T47D (cell line): ENCODE measurements around the gene UROC1.

ENCODE experiments used
- DNase-seq, 2 experiments: peaks; one replicate each; pipeline versions ENCODE4 v3.0.0 to v3.0.0-alpha.2; 2011 to 2012; ENCODE audit warnings: low read depth in 1 of 2, low spot score in 1 of 2
- JUND ChIP-seq: IDR thresholded peaks from 2 replicates; pipeline ENCODE4 v1.6.1; 2012; ENCODE audit warnings: low read depth
- in situ Hi-C: cut with HindIII; loops from 2 replicates; pipeline ENCODE4 v1.10.0; 2016; ENCODE audit warnings: low sequenced_read_pairs, low pct_unique_long_range_greater_than_20kb

Gene UROC1

GRCh38 chr3:126487151-126487771 is 30.3 kb downstream of the UROC1 start:
- in situ Hi-C loops = no loop called here
- DNase-seq = peak in 1 of 2 experiments; percentile 13

GRCh38 chr3:126486360-126486847 is 31.2 kb downstream of the UROC1 start:
- no peak for DNase-seq
- in situ Hi-C loops = no loop called here
- TF ChIP-seq JUND = no peak

More at GRCh38 chr3:126487151-126487771, 30.3 kb downstream of the UROC1 start:
- TF ChIP-seq JUND = no peak

GRCh38 chr3:126485956-126486355 is 31.6 kb downstream of the UROC1 start:
- DNase-seq = no peak
- in situ Hi-C loops = no loop called here
- TF ChIP-seq JUND = no peak

DNA sequence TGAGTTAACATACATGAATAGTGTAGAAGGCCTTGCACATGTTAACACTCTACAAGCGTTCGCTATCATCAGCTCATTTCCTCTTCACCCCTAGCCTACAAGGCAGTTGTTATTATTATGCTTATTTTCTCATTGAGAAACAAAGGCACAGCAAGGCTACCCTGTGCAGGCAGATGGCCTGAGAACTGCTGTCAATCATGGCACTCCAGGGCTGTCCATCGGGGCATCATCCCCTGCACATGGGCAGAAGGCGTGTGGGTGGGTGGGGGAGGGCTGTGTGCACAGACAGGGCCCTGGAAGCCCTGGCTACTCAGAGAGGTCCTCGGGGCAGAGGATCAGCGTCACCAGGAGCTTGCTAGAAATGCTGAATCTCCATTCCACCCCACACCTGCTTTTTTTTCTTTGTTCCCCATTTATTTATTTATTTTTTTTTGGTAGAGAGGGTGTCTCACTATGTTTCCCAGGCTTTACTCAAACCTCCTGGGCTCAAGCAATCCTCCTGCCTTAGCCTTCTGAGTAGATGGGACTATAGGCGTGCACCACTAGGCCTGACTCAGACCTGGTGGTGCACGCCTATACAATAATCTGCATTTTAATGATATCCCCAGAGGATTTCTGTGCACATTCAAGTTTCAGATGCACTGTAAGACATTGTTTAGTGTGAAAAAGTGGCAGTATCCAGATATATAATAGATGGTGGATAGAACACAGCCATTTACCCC is 32.2 kb downstream of the UROC1 start:
- DNase-seq = no peak
- TF ChIP-seq JUND = no peak

GRCh38 chr3:126484662-126485061 is 32.9 kb downstream of the UROC1 start:
- no peak for DNase-seq
- in situ Hi-C loops = no loop called here

More for the DNA sequence above, 32.2 kb downstream of the UROC1 start:
- in situ Hi-C loops = no loop called here

DNA sequence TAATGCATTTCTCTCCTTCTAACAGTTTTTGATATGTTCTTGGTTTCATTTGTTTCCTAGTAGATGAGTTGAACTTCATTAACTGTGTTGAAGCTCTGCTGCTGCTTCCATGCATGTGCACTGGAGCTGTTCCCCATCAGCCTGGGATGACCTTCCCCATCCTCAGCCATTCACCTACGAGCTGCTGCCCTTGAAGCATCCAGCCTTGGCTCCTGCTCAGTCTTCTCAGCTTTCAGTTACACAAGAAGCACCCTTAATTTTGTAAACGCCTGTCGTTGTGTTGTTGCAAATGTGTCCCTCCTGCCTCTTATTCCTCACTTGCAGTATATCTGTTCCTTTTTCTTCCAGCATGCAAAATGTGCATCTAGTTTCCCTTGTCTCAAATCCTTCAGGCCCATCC is 33.4 kb downstream of the UROC1 start:
- in situ Hi-C loops = no loop called here
- no peak for DNase-seq
- no peak for TF ChIP-seq JUND

More at GRCh38 chr3:126484662-126485061, 32.9 kb downstream of the UROC1 start:
- no peak for TF ChIP-seq JUND

DNA sequence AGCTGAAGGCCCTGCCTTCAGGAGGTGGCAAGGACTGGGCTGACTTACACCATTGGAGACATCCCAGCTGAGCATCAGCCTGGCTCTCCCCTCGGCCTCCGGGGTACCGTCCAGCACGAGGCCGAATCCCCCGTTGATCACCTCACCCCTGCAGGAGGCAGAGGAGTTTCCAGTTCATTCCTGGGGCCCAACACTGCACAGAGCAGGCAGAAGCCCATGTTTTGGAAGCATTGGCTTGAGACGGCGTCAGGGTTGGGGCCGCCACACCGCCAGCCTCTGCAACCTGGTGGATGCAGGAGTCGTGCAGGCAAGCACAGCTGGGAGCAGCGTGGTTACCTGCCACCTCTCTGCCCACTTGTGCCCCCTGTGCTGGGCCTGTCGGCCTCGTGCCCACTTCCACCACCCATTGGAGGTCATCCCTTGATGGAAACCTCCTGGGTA is 34.2 kb downstream of the UROC1 start:
- no peak for DNase-seq
- in situ Hi-C loops = no loop called here
- no peak for TF ChIP-seq JUND

GRCh38 chr3:126482503-126483255 is 34.9 kb downstream of the UROC1 start:
- no peak for TF ChIP-seq JUND
- in situ Hi-C loops = no loop called here

DNA sequence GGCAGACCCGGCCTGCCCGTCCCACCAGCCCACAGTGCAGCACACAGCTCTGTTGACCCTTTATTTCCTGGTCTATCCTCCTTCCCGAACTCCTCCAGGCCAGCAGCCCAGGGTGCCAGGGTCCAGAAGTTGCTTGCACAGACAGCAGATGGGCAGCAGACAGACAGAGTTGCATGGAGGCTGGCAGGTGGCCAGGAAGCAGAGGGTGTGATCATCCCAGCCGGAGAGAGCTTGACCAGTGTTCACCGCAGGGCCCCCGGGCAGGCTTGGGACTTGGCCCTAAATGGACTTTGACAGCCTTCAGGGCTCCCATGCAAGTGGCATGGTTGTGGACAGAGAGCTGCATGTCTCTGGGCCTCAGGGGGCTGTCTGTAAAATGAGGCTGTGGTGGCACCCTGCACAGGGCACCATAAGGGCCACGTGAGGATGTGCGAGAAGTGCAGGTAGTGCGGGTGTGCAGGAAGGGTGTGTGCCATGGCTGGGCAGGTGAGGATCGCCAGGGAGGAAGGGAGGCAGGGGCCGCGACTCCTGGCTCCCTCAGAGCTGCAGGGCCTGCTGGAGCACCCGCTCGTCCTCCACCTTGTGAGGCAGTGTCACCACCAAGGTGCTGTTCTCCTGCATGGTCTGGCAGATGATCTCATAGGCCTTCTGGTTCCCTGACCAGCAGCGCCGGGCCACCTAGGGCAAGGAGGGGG is 35.6 kb downstream of the UROC1 start:
- DNase-seq = no peak
- TF ChIP-seq JUND = no peak
- in situ Hi-C loops = no loop called here

More at GRCh38 chr3:126482503-126483255, 34.9 kb downstream of the UROC1 start:
- DNase-seq = no peak

DNA sequence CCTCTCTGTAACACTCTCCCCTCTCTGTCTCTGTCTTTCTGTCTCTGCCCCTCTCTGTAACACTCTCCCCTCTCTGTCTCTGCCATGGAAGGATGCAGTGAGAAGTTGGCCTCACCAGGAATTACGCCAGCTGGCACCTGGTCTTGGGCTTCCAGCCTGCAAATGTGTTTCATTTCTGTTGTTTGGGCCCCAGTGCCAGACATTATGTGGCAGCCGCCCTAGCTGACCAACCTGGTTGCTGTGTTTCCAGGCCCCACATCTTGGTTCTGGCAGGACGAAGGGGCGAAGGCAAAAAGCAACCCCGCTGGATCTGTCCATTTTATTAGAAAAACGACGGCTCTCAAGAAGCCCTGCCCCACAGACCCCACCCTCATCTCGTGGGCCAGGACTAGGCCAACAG is 36.7 kb downstream of the UROC1 start:
- in situ Hi-C loops = no loop called here
- no peak for DNase-seq
- no peak for TF ChIP-seq JUND

- DNase-seq = no peak
- no peak for TF ChIP-seq JUND
- in situ Hi-C loops = no loop called here
Observed at GRCh38 chr3:126480206-126480605, 37.4 kb downstream of the UROC1 start.

DNA sequence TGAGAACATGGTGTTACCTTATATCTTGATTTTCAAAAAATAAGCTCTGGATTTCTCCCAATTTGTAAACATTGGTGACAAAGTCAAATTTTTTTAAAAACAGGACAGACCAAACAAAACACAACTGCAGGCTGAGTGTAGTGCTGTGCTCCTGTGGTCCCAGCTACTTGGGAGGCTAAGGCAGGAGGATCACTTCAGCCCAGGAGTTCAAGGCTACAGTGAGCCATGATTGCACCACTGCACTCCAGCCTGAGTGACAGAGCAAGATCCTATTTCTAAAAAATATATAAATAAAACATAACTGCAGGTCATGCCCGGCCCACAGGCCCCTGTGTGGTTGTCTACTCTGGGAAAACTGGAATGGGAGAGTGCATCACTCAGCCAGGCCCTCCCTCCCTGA is 37.9 kb downstream of the UROC1 start:
- no peak for DNase-seq
- TF ChIP-seq JUND = no peak
- in situ Hi-C loops = no loop called here
